ENCODE results near the gene OTX1.

- TF ChIP-seq POLR2A (IDR thresholded peaks at IDR 0.05), result no peak
- no peak for TF ChIP-seq CTCF (IDR thresholded peaks at IDR 0.05)
- no peak for TF ChIP-seq POLR2AphosphoS5 (IDR thresholded peaks at IDR 0.05)
These were observed 8.5 kb downstream of the OTX1 start for GRCh38 chr2:63058921-63059792.
